T-helper 2 cell treated with Interferon-gamma antibody and Interleukin-4, amounts not matched to agents 5 μg/mL and 100 μg/mL, for 36 hours (primary cell): ENCODE measurements around the gene THOC7.
A peak's percentile ranks its signal among the peaks of the same experiment; 100 is the strongest.

ENCODE experiments used
- DNase-seq: peaks from one replicate; pipeline ENCODE4 v3.0.0; 2021; ENCODE audit warnings: low spot score
- H3K27ac Mint-ChIP-seq: one replicate; pipeline ENCODE4 v1.8.0; 2021; ENCODE audit warnings: mild to moderate bottlenecking, mixed read lengths
- H3K27me3 Mint-ChIP-seq: one replicate; pipeline ENCODE4 v1.8.0; 2021; ENCODE audit warnings: low read depth, mixed read lengths
- H3K36me3 Mint-ChIP-seq: one replicate; pipeline ENCODE4 v1.8.0; 2021; ENCODE audit warnings: low read depth, mixed read lengths
- H3K4me1 Mint-ChIP-seq: one replicate; pipeline ENCODE4 v1.8.0; 2021; ENCODE audit warnings: low read depth, mixed read lengths
- H3K4me3 Mint-ChIP-seq: one replicate; pipeline ENCODE4 v1.8.0; 2022; ENCODE audit warnings: mild to moderate bottlenecking, moderate library complexity, mixed read lengths
- H3K9me3 Mint-ChIP-seq: one replicate; pipeline ENCODE4 v1.8.0; 2021; ENCODE audit warnings: mixed read lengths

THOC7 gene

DNA sequence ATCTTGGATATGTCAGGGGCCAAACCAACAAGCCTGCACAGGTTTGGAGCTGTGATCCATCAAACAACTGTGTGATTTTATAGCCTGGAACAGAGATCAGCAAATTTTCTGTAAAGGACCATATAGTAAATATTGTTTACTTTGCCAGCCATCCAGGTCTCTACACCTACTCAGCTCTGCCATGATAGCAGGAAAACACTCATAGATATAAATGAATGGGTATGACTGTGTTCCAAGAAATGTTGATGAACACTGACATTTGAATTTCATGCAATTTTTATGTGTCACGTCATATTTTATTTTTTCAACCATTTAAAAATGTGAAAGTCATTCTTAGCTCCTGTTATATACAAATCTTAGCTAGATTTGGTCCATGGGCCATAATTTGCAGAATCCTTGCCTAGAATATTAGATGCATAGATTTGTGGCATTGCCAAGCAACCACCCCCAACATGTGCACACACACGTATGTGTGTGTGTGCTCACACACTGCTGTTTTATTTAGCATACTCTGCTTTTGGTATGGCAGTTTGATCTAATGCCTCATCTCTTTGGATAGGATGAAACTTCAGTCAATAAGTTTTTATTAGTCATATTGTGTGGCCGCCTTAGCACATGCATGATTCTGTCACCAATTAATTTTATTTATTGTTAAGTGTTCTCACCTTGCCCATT is 6.5 kb upstream of the THOC7 start:
- peaks cover 33% of the 10 kb centered on the region for H3K4me1 Mint-ChIP-seq

GRCh38 chr3:63867225-63867624 is 3.6 kb upstream of the THOC7 start:
- H3K4me1 Mint-ChIP-seq, result peaks cover 34% of the 10 kb centered on the region
- no peak overlapping the region for H3K4me3 Mint-ChIP-seq
- H3K9me3 Mint-ChIP-seq, result no peaks in the 10 kb centered on the region
- peaks cover 34% of the 10 kb centered on the region for H3K36me3 Mint-ChIP-seq
- no peak overlapping the region for H3K27ac Mint-ChIP-seq
- DNase-seq, result no peak
- no peaks in the 10 kb centered on the region for H3K27me3 Mint-ChIP-seq

More for the DNA sequence above, 6.5 kb upstream of the THOC7 start:
- Mint-ChIP-seq H3K4me3 (no peak overlapping the region), H3K36me3 (peaks cover 24% of the 10 kb centered on the region), H3K27me3 (no peaks in the 10 kb centered on the region), H3K27ac (no peak overlapping the region), H3K9me3 (no peaks in the 10 kb centered on the region)
- no peak for DNase-seq

DNA sequence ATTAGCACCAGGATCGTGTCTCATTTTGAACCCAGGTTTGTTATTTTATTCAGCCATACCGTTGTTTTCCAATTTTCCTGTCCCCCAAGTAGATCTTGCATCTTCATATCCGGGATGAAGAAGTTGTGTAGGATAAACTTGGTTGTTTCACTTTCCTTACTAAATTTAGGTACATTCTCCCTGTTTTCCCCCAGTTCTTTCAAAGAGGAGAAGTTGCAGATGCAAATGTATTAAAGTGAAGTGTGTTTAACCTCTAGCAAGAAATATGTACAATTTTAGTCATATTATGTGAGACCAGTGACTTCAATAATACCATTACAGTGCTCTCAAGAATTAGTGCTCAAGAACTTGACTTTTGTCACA is 1.3 kb upstream of the THOC7 start:
- Mint-ChIP-seq H3K4me3 (peak overlapping the region; percentile 93), H3K27ac (peak overlapping the region; percentile 92), H3K36me3 (peaks cover 34% of the 10 kb centered on the region), H3K4me1 (peaks cover 42% of the 10 kb centered on the region), H3K9me3 (no peaks in the 10 kb centered on the region), H3K27me3 (no peaks in the 10 kb centered on the region)
- DNase-seq, result no peak

GRCh38 chr3:63864008-63864964 is 681 bp upstream of the THOC7 start:
- Mint-ChIP-seq H3K4me3 (peak overlapping the region; percentile 93), H3K9me3 (no peaks in the 10 kb centered on the region), H3K4me1 (peaks cover 45% of the 10 kb centered on the region), H3K27me3 (no peaks in the 10 kb centered on the region), H3K27ac (peak overlapping the region; percentile 92), H3K36me3 (peaks cover 33% of the 10 kb centered on the region)
- DNase-seq, result peak; percentile 29

DNA sequence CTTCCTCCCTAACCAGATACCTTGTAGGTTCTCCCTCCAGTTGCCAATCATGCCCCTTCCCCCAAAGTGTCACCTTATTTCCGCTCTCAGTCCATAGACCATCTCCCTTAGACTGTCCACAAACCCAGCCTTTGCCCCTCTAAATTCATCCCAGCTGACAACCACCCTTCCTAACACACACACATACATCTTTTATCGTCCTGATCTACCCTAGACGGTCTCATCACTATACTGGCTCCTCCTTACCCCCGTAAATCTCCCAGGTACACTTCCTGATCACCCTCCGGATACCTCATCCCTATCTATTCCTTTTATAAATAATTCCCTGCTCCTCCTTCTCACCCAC is 828 bp downstream of the THOC7 start:
- peaks cover 47% of the 10 kb centered on the region for H3K4me1 Mint-ChIP-seq
- H3K9me3 Mint-ChIP-seq, result no peaks in the 10 kb centered on the region
- no peak for DNase-seq
- peak overlapping the region; percentile 80 for H3K4me3 Mint-ChIP-seq
- peak overlapping the region; percentile 42 for H3K27ac Mint-ChIP-seq
- H3K36me3 Mint-ChIP-seq, result peaks cover 24% of the 10 kb centered on the region
- H3K27me3 Mint-ChIP-seq, result no peaks in the 10 kb centered on the region

DNA sequence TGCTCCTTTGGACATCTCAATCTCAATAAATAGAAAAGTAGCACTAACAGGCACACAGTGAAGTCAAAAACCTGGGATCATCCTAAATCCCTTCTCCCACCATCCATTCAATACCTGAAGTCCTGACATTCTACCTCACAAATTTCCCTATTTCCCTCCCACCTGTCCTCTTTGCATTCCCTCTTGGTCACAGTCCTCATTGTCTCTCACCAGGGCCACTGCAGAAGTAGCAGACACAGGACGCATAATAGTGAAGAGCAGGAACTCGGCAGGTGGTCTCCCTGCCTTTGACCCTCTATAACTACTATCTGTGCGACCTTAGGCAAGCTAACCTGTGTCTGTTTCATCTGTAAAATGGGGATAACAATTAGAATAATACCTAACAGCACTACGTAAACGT is 2.3 kb downstream of the THOC7 start:
- DNase-seq, result no peak
- Mint-ChIP-seq H3K27me3 (no peaks in the 10 kb centered on the region), H3K4me1 (peaks cover 45% of the 10 kb centered on the region), H3K36me3 (peaks cover 16% of the 10 kb centered on the region), H3K27ac (no peak overlapping the region), H3K4me3 (no peak overlapping the region), H3K9me3 (no peaks in the 10 kb centered on the region)

- H3K27ac Mint-ChIP-seq, result no peak overlapping the region
- no peak for DNase-seq
- H3K27me3 Mint-ChIP-seq, result no peaks in the 10 kb centered on the region
- no peaks in the 10 kb centered on the region for H3K9me3 Mint-ChIP-seq
- H3K4me1 Mint-ChIP-seq, result peaks cover 47% of the 10 kb centered on the region
- H3K36me3 Mint-ChIP-seq, result peaks cover 14% of the 10 kb centered on the region
- no peak overlapping the region for H3K4me3 Mint-ChIP-seq
Observed at GRCh38 chr3:63860776-63861175, 2.8 kb downstream of the THOC7 start.

GRCh38 chr3:63857311-63857710 is 6.3 kb downstream of the THOC7 start:
- H3K4me1 Mint-ChIP-seq, result peaks cover 32% of the 10 kb centered on the region
- H3K9me3 Mint-ChIP-seq, result no peaks in the 10 kb centered on the region
- no peak overlapping the region for H3K4me3 Mint-ChIP-seq
- no peaks in the 10 kb centered on the region for H3K36me3 Mint-ChIP-seq
- no peaks in the 10 kb centered on the region for H3K27me3 Mint-ChIP-seq
- no peak overlapping the region for H3K27ac Mint-ChIP-seq
- no peak for DNase-seq

DNA sequence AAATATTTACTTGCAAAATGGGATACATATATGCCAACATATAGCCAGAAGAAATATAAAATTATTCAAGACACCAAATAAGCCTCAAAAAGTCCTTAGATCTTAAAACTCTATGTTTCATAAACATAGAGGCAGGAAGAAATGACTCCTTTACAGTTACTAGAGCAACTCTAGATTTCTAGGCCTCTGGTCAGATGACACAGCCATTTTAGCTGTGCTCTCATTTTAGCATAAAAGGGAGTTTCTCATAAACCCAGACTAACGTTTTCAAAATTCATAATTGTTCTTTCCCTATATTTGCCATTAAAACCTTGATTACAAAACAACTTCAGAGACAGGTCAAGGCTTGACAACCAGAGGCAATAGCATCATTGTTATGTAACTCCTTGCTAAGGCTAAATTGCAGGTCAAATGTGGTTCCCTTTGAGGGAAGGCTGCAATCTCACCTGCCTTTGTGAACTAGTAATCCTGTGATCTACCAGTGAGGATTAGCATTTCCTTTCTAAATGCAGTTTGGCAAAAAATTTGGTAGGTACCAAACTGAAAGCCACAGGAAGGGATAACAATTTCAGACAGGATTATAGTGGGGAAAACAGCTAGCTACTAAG is 8.2 kb downstream of the THOC7 start:
- H3K36me3 Mint-ChIP-seq, result peaks cover 3% of the 10 kb centered on the region
- peaks cover 17% of the 10 kb centered on the region for H3K4me1 Mint-ChIP-seq
- H3K9me3 Mint-ChIP-seq, result no peaks in the 10 kb centered on the region
- H3K4me3 Mint-ChIP-seq, result no peak overlapping the region
- no peak overlapping the region for H3K27ac Mint-ChIP-seq
- DNase-seq, result no peak
- H3K27me3 Mint-ChIP-seq, result no peaks in the 10 kb centered on the region

GRCh38 chr3:63853106-63853505 is 10.5 kb downstream of the THOC7 start:
- H3K36me3 Mint-ChIP-seq, result peaks cover 3% of the 10 kb centered on the region
- no peaks in the 10 kb centered on the region for H3K9me3 Mint-ChIP-seq
- peaks cover 8% of the 10 kb centered on the region for H3K4me1 Mint-ChIP-seq
- H3K4me3 Mint-ChIP-seq, result no peak overlapping the region
- no peak for DNase-seq
- no peaks in the 10 kb centered on the region for H3K27me3 Mint-ChIP-seq
- no peak overlapping the region for H3K27ac Mint-ChIP-seq

GRCh38 chr3:63851287-63851686 is 12.3 kb downstream of the THOC7 start:
- H3K36me3 Mint-ChIP-seq, result peaks cover 3% of the 10 kb centered on the region
- no peak overlapping the region for H3K27ac Mint-ChIP-seq
- no peaks in the 10 kb centered on the region for H3K27me3 Mint-ChIP-seq
- no peak overlapping the region for H3K4me3 Mint-ChIP-seq
- no peaks in the 10 kb centered on the region for H3K9me3 Mint-ChIP-seq
- DNase-seq, result no peak
- H3K4me1 Mint-ChIP-seq, result peaks cover 5% of the 10 kb centered on the region

GRCh38 chr3:63849175-63849574 is 14.4 kb downstream of the THOC7 start:
- peaks cover 4% of the 10 kb centered on the region for H3K36me3 Mint-ChIP-seq
- no peak for DNase-seq
- H3K27me3 Mint-ChIP-seq, result no peaks in the 10 kb centered on the region
- H3K4me3 Mint-ChIP-seq, result no peak overlapping the region
- H3K27ac Mint-ChIP-seq, result no peak overlapping the region
- no peaks in the 10 kb centered on the region for H3K9me3 Mint-ChIP-seq
- peaks cover 2% of the 10 kb centered on the region for H3K4me1 Mint-ChIP-seq

GRCh38 chr3:63847718-63848450 is 15.7 kb downstream of the THOC7 start:
- H3K27me3 Mint-ChIP-seq, result no peaks in the 10 kb centered on the region
- H3K4me1 Mint-ChIP-seq, result peaks cover 2% of the 10 kb centered on the region
- no peak overlapping the region for H3K4me3 Mint-ChIP-seq
- no peak for DNase-seq
- no peak overlapping the region for H3K27ac Mint-ChIP-seq
- peaks cover 7% of the 10 kb centered on the region for H3K36me3 Mint-ChIP-seq
- no peaks in the 10 kb centered on the region for H3K9me3 Mint-ChIP-seq

GRCh38 chr3:63845215-63845614 is 18.4 kb downstream of the THOC7 start:
- Mint-ChIP-seq H3K36me3 (peaks cover 15% of the 10 kb centered on the region), H3K27ac (no peak overlapping the region), H3K4me3 (no peak overlapping the region), H3K9me3 (peaks cover 6% of the 10 kb centered on the region), H3K4me1 (peaks cover 3% of the 10 kb centered on the region), H3K27me3 (no peaks in the 10 kb centered on the region)
- no peak for DNase-seq
